HUES64 (cell line): ENCODE data around the gene SLIT2. TPM values are rescaled to one million over a fixed set of nuclear protein-coding genes. Genes with fewer than 3 reads are reported as not detected.

ENCODE experiments used
- H3K27ac ChIP-seq: 2 replicates; pipeline ENCODE4 v1.7.0; 2013; ENCODE audit warnings: low read depth, low read length, inconsistent platforms
- H3K27me3 ChIP-seq: 2 replicates; pipeline ENCODE4 v1.6.1; 2013; ENCODE audit warnings: mild to moderate bottlenecking, low read length; ENCODE audit not compliant: insufficient read depth
- H3K36me3 ChIP-seq: 2 replicates; pipeline ENCODE4 v1.6.1; 2013; ENCODE audit warnings: mild to moderate bottlenecking, low read length; ENCODE audit not compliant: insufficient read depth
- H3K4me1 ChIP-seq: 2 replicates; pipeline ENCODE4 v1.6.1; 2013; ENCODE audit warnings: mild to moderate bottlenecking, low read length, moderate library complexity; ENCODE audit not compliant: insufficient read depth
- H3K4me3 ChIP-seq: 2 replicates; pipeline ENCODE4 v1.5.1; 2013; ENCODE audit warnings: mild to moderate bottlenecking, low read length, moderate library complexity
- H3K9ac ChIP-seq: 2 replicates; pipeline ENCODE4 v1.6.1; 2013; ENCODE audit warnings: mild to moderate bottlenecking, low read depth, low read length
- H3K9me3 ChIP-seq: 2 replicates; pipeline ENCODE4 v1.6.1; 2013; ENCODE audit warnings: low read depth, low read length; ENCODE audit not compliant: insufficient read depth
- WGBS: fragments of 150-250, 120-280 bp; methylation state at CpG from one replicate; pipeline ENCODE4 v1.1.7; 2013; ENCODE audit warnings: missing lambda C conversion rate; 5-methylcytosine and 5-hydroxymethylcytosine counted together
- polyA plus RNA-seq, 2 experiments: library from polyadenylated mRNA; stranded (reverse); fragments of 50-300 nt; gene quantifications; one replicate each; pipeline ENCODE4 v1.2.3, GENCODE V29; 2013

Gene SLIT2
- 12.5 TPM for polyA plus RNA-seq (2013, experiment 1 of 2)
- polyA plus RNA-seq (2013, experiment 2 of 2) = 23.1 TPM

DNA sequence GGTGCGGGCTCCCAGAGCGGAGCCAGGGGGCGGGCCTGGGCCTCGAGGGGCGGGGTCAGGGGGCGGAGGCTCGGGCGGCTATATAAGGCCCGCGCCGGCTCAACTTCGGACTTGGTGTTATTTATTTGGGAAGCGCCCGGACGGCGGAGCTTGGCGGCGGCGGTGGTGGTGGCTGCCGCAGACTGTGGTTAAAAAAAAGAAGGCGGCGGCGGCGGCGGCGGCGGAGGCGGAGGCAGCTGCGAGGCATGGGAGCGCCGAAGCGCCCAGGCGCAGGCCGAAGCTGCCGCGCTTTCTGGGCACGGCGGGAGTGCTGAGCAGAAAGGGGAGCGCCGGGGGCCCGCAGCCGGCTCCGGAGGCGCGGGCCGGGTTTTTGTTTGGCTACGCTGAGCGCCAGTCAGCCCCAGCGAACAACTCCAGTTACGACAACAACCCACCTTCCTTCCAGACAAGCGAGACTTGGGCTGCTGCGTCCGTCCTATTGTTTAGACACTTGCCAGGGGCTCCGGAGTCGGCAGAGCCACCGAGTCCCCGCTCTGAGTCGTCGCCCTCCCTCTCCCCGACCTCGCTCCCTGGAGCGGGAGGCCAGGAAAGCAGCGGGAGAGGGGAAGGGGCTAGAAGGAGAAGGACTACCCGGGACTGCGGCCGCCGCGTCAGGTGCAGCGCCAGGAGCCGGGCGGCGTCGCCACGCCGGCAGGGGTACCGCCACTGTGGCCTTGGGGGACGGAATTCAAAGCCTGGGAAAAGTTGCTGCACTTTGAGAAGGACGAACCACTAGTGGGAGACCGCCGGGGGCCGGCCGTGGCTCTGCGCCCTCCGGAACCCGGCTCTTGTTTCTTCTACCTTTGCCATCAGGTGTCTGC lies at the start of gene SLIT2:
SLIT2 (plus strand) TSS at position 110 of the 860 bp plus-strand sequence. CDS start 1,911 bp downstream, outside the sequence.
- under 1% methylated on average over 83 of the region's 85 CpGs for WGBS
- Histone ChIP-seq H3K27ac (no peak within 1 kb of the TSS), H3K9me3 (no peaks in the 10 kb centered on the region), H3K4me3 (peak within 1 kb of the TSS; percentile 75), H3K4me1 (peaks cover 29% of the 10 kb centered on the region), H3K27me3 (peaks cover 74% of the 10 kb centered on the region), H3K9ac (peak within 1 kb of the TSS; percentile 70), H3K36me3 (no peaks in the 10 kb centered on the region)

GRCh38 chr4:20203508-20203907 lies 48.2 kb upstream of the SLIT2 start:
- Histone ChIP-seq H3K9me3 (no peaks in the 10 kb centered on the region), H3K36me3 (no peaks in the 10 kb centered on the region), H3K27me3 (no peaks in the 10 kb centered on the region), H3K4me3 (no peak overlapping the region), H3K4me1 (no peaks in the 10 kb centered on the region), H3K27ac (no peak overlapping the region), H3K9ac (no peak overlapping the region)

GRCh38 chr4:20217521-20217920 lies 34.2 kb upstream of the SLIT2 start:
- WGBS = 60% methylated on average over 1 of the region's 1 CpG
- H3K27ac ChIP-seq = no peak overlapping the region
- H3K4me3 ChIP-seq = no peak overlapping the region
- peaks cover 29% of the 10 kb centered on the region for H3K4me1 ChIP-seq
- H3K9ac ChIP-seq = no peak overlapping the region
- no peaks in the 10 kb centered on the region for H3K27me3 ChIP-seq
- no peaks in the 10 kb centered on the region for H3K9me3 ChIP-seq
- no peaks in the 10 kb centered on the region for H3K36me3 ChIP-seq

- H3K9ac ChIP-seq = no peak overlapping the region
- H3K4me1 ChIP-seq = peaks cover 25% of the 10 kb centered on the region
- no CpG with 5 or more reads among the region's 1 CpG for WGBS
- no peak overlapping the region for H3K4me3 ChIP-seq
- H3K27ac ChIP-seq = no peak overlapping the region
- no peaks in the 10 kb centered on the region for H3K27me3 ChIP-seq
- no peaks in the 10 kb centered on the region for H3K36me3 ChIP-seq
- H3K9me3 ChIP-seq = no peaks in the 10 kb centered on the region
These were observed 33.8 kb upstream of the SLIT2 start for GRCh38 chr4:20217951-20218350.

DNA sequence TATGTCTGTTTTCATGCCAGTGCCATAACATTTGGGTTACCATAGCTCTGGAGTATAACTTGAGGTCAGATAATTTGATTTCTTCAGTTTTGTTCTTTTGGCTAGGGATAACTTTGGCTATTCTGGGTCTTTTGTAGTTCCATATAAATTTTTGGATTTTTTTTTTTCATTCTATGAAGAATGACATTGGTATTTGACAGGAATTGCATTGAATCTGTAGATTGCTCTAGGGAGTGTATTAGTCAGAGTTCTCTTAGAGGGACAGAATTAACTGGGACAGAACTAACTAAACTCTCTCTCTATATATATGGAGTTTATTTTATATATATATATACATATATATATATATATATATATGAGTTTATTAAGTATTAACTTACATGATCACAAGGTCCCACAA lies 32.2 kb upstream of the SLIT2 start:
- H3K9ac ChIP-seq = no peak overlapping the region

GRCh38 chr4:20237894-20238537 lies 13.7 kb upstream of the SLIT2 start:
- 98% methylated on average over 2 of the region's 3 CpGs for WGBS
- Histone ChIP-seq H3K9me3 (peaks cover 2% of the 10 kb centered on the region; the same call in 1 of the 2 replicates), H3K27ac (no peak overlapping the region), H3K27me3 (no peaks in the 10 kb centered on the region), H3K36me3 (no peaks in the 10 kb centered on the region), H3K4me1 (no peaks in the 10 kb centered on the region), H3K4me3 (no peak overlapping the region), H3K9ac (no peak overlapping the region)

More for the DNA sequence above, 32.2 kb upstream of the SLIT2 start:
- no peaks in the 10 kb centered on the region for H3K36me3 ChIP-seq
- peaks cover 5% of the 10 kb centered on the region; the same call in 1 of the 2 replicates for H3K9me3 ChIP-seq
- no peak overlapping the region for H3K27ac ChIP-seq
- no peaks in the 10 kb centered on the region for H3K27me3 ChIP-seq
- peaks cover 10% of the 10 kb centered on the region for H3K4me1 ChIP-seq
- no peak overlapping the region for H3K4me3 ChIP-seq

DNA sequence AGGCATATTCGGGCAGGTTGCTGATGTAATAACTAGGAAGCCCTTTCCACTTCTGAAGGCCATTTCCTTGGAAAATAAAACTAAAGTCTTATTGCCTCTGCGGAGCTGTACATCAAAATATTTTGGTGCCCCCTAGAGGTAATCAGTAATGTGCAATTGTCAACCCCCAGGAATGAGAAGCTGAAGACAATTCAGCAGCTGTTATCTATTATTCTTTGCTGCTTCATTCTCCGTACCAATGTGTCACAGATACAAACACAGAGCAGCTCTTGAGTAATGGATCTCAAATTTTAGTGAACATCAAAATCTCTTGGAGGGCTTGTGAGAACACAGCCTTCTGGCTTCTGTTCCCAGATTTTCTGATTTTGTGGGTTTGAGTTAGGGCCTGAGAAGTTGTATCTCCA lies 3.5 kb upstream of the SLIT2 start:
- Histone ChIP-seq H3K36me3 (no peaks in the 10 kb centered on the region), H3K9ac (no peak overlapping the region), H3K27ac (no peak overlapping the region), H3K27me3 (peaks cover 35% of the 10 kb centered on the region), H3K4me1 (0 out of 2 replicates have a peak, but pooled peaks cover 4% of the 10 kb centered on the region), H3K4me3 (no peak overlapping the region), H3K9me3 (0 out of 2 replicates have a peak, but pooled peaks cover 3% of the 10 kb centered on the region)
- 46% methylated on average over 2 of the region's 3 CpGs for WGBS

GRCh38 chr4:20249333-20249732 lies 2.4 kb upstream of the SLIT2 start:
- H3K9me3 ChIP-seq = no peaks in the 10 kb centered on the region
- 0 out of 2 replicates have a peak, but pooled peaks cover 11% of the 10 kb centered on the region for H3K4me1 ChIP-seq
- 80% methylated on average over 2 of the region's 2 CpGs for WGBS
- no peak overlapping the region for H3K4me3 ChIP-seq
- H3K27ac ChIP-seq = no peak overlapping the region
- H3K36me3 ChIP-seq = no peaks in the 10 kb centered on the region
- H3K27me3 ChIP-seq = peaks cover 47% of the 10 kb centered on the region
- H3K9ac ChIP-seq = no peak overlapping the region

DNA sequence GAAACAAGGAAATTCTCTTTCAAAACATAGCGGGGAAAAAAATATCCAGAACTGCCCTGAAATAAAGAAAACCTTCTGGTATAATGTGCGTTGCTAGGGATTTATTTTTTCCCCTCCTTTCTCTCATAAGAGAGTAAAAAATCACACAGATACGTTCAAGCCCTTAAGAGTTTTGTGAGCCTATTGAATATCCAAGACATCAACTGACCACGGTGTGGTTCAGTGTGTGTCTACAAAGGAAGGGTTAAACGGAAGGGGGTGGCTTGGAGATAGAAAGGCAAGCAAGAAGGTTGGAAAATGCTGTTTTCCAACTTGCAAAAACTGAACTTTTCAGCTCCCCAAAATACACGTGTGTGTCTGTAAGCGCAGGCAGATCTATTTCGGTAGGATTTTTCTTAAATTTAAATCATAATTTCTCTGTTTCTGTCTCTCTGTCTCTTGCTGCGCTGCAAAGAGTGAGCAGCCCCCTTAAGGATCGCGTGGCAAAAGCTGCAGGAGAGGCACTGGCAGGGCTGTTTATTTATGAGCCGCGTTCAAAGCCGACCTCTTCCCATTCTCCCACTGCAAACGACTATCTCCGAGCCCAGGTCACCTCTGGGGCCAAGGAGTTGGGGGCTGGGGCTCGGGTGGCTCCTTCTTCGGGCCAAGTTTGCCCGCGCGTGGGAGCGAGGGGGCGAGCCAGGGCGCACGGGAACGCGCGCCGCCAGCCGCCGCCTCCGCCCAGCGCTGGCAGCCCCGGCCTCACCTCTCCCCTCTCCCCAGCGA lies 492 bp upstream of the SLIT2 start:
- peak overlapping the region; percentile 75 for H3K4me3 ChIP-seq
- no peaks in the 10 kb centered on the region for H3K9me3 ChIP-seq
- no peaks in the 10 kb centered on the region for H3K36me3 ChIP-seq
- H3K9ac ChIP-seq = peak overlapping the region; percentile 70
- peaks cover 21% of the 10 kb centered on the region for H3K4me1 ChIP-seq
- 4% methylated on average over 33 of the region's 35 CpGs for WGBS
- H3K27me3 ChIP-seq = peaks cover 66% of the 10 kb centered on the region
- H3K27ac ChIP-seq = no peak overlapping the region

DNA sequence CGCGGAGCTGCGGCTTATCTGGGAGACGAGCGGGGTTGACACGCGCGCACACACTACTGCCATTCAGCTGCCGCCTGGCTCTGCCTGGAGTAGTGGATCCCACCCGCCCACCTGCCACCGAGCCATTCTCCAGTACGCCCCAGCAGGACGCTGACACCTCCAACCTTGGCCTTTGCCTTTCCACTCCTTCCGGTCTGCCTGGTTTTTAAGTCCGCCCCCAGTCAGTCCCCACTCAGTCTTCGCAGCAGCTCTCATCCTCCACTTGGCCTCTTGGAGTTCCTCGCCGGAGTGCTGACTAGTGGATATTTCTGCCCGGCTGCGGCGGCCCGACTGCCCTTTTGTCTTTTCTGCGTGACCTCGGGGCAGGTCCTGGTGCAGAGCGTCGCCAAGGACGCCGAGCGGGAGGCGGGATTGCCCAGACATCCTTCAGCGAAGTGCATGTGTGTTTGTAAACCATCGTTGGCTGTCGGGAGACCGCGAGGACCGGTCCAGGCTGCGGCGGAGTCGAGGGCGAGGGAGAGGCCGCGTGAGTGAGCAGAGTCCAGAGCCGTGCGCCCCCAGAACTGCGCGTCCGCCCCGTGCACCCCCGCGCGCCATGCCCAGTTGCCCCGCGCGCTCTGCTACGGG lies 1.1 kb downstream of the SLIT2 start:
- Histone ChIP-seq H3K27ac (no peak overlapping the region), H3K4me3 (peak overlapping the region; percentile 70), H3K9me3 (no peaks in the 10 kb centered on the region), H3K9ac (peak overlapping the region; percentile 38; the same call in 1 of the 2 replicates), H3K4me1 (peaks cover 37% of the 10 kb centered on the region), H3K27me3 (peaks cover 81% of the 10 kb centered on the region), H3K36me3 (peaks cover under 1% of the 10 kb centered on the region; the same call in 1 of the 2 replicates)
- under 1% methylated on average over 55 of the region's 55 CpGs for WGBS
